GM12892 (cell line): ENCODE measurements around the gene PPP2R2D.
"Not testable (repeated sequence)": the region's sequence is repeated elsewhere in the genome, so short reads cannot be mapped to it uniquely, and the experiment has no call there.

ENCODE experiments used
- DNase-seq: peaks from one replicate; pipeline ENCODE4 v3.0.0; 2011; ENCODE audit not compliant: insufficient read length
- FAIRE-seq: peaks from 2 replicates; lab custom pipeline; 2011; peaks lifted over from hg19 to GRCh38; lab: Jason Lieb, UNC
- POLR2A ChIP-seq: IDR thresholded peaks from 2 replicates; pipeline ENCODE4 v1.6.1; 2011; ENCODE audit warnings: low read depth, low read length, control low read depth
- POLR2AphosphoS5 ChIP-seq: IDR thresholded peaks from 2 replicates; pipeline ENCODE4 v1.6.1; 2011; ENCODE audit warnings: low read depth, low read length, control low read depth
- TAF1 ChIP-seq: IDR thresholded peaks from 2 replicates; pipeline ENCODE4 v1.6.1; 2011; ENCODE audit warnings: low read depth, mild to moderate bottlenecking, control low read depth, low read length, borderline replicate concordance

The PPP2R2D gene

DNA sequence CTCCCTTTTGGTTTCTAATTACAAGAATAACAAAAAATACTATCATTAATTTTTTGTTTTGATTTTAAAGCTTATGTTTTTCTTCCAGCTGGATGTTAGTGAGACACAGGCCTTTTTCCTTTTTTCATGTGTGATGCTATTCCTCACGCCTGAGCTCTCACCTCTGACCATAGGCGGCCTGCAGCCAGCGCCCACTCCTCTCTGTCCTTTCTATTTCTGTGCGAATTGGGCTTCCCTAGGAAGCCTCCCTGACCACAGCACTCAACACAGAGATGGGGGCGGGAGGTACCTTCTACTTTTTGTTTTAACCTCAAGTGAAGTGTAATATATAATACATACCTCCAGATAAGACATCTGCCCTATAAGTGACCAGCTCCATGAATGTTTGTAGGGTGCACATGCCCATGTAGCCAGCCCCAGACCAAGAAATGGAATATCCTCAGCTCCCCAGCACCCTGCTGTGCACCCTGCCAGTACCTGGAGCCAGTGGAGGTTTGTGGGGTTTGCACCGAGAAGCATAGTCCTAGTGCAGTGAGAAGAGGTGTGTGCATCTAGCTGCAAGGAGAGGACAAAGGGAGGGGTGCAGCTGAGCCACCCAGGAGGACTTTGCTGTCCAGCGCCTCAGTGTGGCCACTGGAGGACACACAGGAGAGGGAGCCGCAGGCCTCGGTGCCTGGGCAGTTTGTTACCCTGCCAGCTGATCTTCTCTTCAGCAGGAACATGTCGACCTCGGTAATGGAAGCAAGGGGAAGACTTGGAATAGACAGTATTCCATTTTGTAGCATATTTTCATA lies 42.4 kb downstream of the PPP2R2D start:
- no peak for TF ChIP-seq POLR2A
- TF ChIP-seq TAF1: no peak
- no peak for TF ChIP-seq POLR2AphosphoS5
- DNase-seq: no peak
- no peak for FAIRE-seq

DNA sequence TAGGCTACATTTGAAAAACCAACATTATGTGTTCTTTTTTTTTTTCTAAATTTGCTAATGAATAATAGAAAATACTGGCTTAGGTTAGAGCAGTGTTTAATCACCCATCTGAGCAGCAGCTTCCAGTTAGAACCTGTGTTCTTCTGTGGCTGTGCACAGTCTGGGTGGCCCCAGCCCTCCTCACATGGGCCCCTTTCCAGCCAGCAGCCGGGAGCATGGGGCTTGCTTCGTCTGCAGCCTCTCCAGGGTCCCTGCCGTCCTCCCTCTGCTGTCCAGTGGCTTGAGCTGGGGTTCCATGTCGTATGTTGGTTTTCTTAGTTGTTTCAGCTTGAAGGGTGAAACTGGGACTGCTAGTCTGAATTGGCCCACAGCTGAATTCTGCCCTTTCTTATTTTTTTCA lies 43.6 kb downstream of the PPP2R2D start:
- no peak for DNase-seq
- no peak for TF ChIP-seq TAF1
- no peak for TF ChIP-seq POLR2AphosphoS5
- TF ChIP-seq POLR2A: no peak
- no peak for FAIRE-seq

GRCh38 chr10:131944976-131945695 lies 44.3 kb downstream of the PPP2R2D start:
- TF ChIP-seq TAF1: no peak
- no peak for TF ChIP-seq POLR2A
- TF ChIP-seq POLR2AphosphoS5: no peak
- DNase-seq (no peak), FAIRE-seq (no peak)

DNA sequence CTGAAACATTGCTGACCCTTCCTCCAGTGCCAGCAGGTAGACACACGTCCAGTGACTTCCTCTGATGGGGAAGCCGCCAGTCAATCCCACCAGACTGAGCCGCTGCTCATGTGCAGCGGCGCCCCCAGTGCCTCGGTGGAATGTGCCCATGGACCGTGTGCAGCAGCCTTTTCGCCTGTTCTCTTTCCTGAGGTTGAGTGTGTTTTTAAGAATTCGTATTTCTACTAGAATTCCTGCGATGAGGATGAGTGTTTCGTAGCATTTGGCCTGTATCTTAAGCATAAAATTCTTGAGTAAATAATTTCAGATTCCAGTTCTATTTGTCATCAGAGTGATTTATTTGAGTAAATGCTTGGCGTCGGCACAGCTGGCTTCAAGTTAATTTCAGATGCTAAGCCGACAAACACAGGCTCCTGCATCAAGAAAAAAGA lies 45.5 kb downstream of the PPP2R2D start:
- DNase-seq: no peak
- TF ChIP-seq POLR2AphosphoS5 (no peak), TAF1 (no peak)
- FAIRE-seq: no peak

DNA sequence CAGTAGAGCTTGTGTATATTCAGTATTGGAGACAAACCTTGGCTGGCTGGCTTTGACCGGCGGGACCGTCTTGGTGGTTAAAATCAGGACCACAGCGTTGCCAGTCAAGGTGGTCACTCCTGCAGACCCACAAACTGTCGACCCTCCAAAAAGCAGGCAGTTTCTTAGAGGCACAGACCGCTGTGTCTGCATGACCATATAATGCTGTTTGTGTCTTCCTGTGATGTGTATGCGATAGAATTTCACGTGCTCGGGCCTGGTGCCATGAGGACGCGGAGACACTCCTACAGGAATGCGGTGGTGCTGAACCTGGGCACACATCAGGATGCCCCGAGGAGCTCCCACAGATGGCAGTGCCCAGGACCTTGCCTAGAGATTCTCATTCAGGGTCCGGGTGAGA lies 46.1 kb downstream of the PPP2R2D start:
- FAIRE-seq (no peak), DNase-seq (no peak)
- TF ChIP-seq POLR2A (no peak), TAF1 (no peak), POLR2AphosphoS5 (no peak)

DNA sequence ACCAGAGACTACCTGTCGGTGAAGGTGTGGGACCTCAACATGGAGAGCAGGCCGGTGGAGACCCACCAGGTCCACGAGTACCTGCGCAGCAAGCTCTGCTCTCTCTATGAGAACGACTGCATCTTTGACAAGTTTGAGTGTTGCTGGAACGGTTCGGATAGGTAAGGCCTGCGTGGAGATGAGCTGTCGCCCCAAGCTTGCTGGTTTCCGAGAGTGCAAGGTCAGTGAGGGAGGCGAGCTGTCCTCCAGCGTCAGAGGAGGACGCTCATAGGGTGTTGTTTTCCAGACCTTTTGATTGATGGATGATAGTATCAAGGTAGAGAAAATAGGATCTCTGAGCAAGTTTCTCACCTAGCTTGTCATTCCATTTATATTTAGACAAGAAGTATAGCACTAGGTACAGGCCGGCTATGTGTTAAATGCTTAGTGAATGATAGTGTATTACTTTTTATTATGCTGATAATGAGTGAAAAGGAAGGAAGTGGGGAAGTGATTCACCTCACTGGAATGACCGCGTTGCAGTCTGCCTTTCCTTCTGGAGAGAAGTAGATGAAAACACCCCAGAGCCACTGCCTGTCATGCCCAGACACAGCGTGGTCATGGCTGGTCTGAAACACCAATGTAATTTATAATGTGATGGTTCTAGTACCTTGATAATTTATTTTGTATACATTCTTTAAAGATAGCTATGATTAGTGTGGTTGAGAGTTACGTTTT lies 47.0 kb downstream of the PPP2R2D start:
- TF ChIP-seq TAF1: no peak
- no peak for TF ChIP-seq POLR2A
- no peak for TF ChIP-seq POLR2AphosphoS5
- no peak for DNase-seq
- FAIRE-seq: no peak

- TF ChIP-seq TAF1 (no peak), POLR2A (no peak), POLR2AphosphoS5 (no peak)
- FAIRE-seq (no peak), DNase-seq (no peak)
These were observed 47.7 kb downstream of the PPP2R2D start for GRCh38 chr10:131948501-131948900.

GRCh38 chr10:131949041-131949862 lies 48.4 kb downstream of the PPP2R2D start:
- TF ChIP-seq TAF1 (no peak), POLR2AphosphoS5 (no peak), POLR2A (no peak)
- FAIRE-seq (no peak), DNase-seq (no peak)

GRCh38 chr10:131949908-131950307 lies 49.1 kb downstream of the PPP2R2D start:
- FAIRE-seq, DNase-seq: not testable (repeated sequence)

DNA sequence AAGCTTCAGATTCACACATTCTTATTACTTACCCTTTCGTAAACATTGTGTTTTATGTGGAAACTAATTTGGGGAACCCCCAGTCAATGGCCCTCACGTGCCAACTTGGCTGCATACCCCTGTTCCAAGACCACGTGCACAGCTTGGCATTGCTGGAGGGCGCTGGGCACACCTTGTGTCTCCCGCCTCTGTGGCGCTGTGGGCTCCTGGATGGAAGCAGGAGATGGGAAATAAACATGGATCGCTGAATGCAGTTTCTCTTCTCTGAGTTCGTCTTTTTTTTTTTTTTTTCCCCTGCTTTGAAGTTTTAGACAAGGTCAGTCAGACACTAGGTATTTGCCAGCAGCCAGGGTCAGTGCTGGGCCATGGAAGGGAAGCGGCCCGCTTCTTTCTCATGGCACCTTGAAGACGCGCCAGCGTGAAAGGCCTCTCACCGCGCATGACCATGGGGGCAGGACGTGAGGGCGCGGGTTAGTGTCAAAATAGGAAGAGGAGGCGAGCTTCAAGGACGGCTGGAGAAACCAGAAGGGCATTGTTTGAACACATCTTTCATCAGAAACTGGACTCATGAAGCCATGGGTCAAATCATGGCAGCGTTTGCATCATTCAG lies 53.7 kb downstream of the PPP2R2D start:
- FAIRE-seq (no peak), DNase-seq (no peak)
- no peak for TF ChIP-seq TAF1
- no peak for TF ChIP-seq POLR2A
- no peak for TF ChIP-seq POLR2AphosphoS5
